AG04449 (cell line): ENCODE data around the gene AS3MT.
"Not testable (repeated sequence)": the region's sequence is repeated elsewhere in the genome, so short reads cannot be mapped to it uniquely, and the experiment has no call there.

Experiments
- CTCF ChIA-PET: fragments of 350-600 bp; formaldehyde crosslinking; extraction: SDS; loops from one replicate; lab custom pipeline; 2021; ENCODE audit warnings: antibody characterized with exemption; lab: Yijun Ruan, JAX
- POLR2A ChIA-PET: fragments of 400-600, 350-600 bp; formaldehyde crosslinking; extraction: SDS; loops from one replicate; lab custom pipeline; 2020; ENCODE audit warnings: antibody characterized with exemption, inconsistent platforms; lab: Yijun Ruan, JAX
- DNase-seq: peaks from one replicate; pipeline ENCODE4 v3.0.0-alpha.2; 2010; ENCODE audit warnings: low read depth, low spot score
- H3K4me3 ChIP-seq: 2 replicates; pipeline ENCODE4 v1.5.1; 2011; ENCODE audit warnings: low read depth, mild to moderate bottlenecking, control low read depth, low read length
- CTCF ChIP-seq: IDR thresholded peaks from one replicate; pipeline ENCODE4 v1.5.1; 2011; ENCODE audit warnings: mild to moderate bottlenecking, moderate library complexity, low read length, control low read depth, inconsistent platforms; ENCODE audit not compliant: insufficient read depth; ENCODE audit errors: missing control alignments

The AS3MT gene

GRCh38 chr10:102919992-102920739 is 50.9 kb downstream of the AS3MT start:
- TF ChIP-seq CTCF = no peak
- no peak for DNase-seq
- POLR2A ChIA-PET = interaction anchor here (0.6 kb wide), 2 partner anchors 267 to 385 kb away, joined by 3 read pairs; no protein-coding TSS in a partner anchor
- CTCF ChIA-PET = interaction anchor here (0.7 to 12.3 kb wide), 8 partner anchors 18 to 417 kb away, joined by 3 to 475 read pairs (median 4); no protein-coding TSS in a partner anchor
- peak overlapping the region; percentile 99 for H3K4me3 ChIP-seq

GRCh38 chr10:102923601-102924000 is 54.3 kb downstream of the AS3MT start:
- no peak for DNase-seq
- TF ChIP-seq CTCF = no peak
- POLR2A ChIA-PET = no interaction called here
- CTCF ChIA-PET = interaction anchor here (0.9 to 1.0 kb wide), 2 partner anchors 14 to 411 kb away, joined by 4 read pairs; no protein-coding TSS in a partner anchor
- no peak overlapping the region for H3K4me3 ChIP-seq

GRCh38 chr10:102926842-102927241 is 57.6 kb downstream of the AS3MT start:
- H3K4me3 ChIP-seq = no peak overlapping the region
- DNase-seq = no peak
- ChIA-PET POLR2A (no interaction called here), CTCF (interaction anchor here (1.5 kb wide), 2 partner anchors 9 to 135 kb away, joined by 5 to 7 read pairs; partner anchors contain the start of gene CNNM2)
- no peak for TF ChIP-seq CTCF

- CTCF ChIA-PET = no interaction called here
- no peak for DNase-seq
- POLR2A ChIA-PET = no interaction called here
- no peak overlapping the region for H3K4me3 ChIP-seq
- TF ChIP-seq CTCF = no peak
These were observed 58.2 kb downstream of the AS3MT start for GRCh38 chr10:102927311-102928010.

GRCh38 chr10:102928442-102928841 is 59.2 kb downstream of the AS3MT start:
- H3K4me3 ChIP-seq, DNase-seq: not testable (repeated sequence)
- POLR2A ChIA-PET = interaction anchor here (0.6 kb wide), 1 partner anchor 24 kb away, joined by 3 read pairs; no protein-coding TSS in a partner anchor
- CTCF ChIA-PET = interaction anchor here (0.7 kb wide), 1 partner anchor 236 kb away, joined by 3 read pairs; no protein-coding TSS in a partner anchor

GRCh38 chr10:102930720-102931119 is 61.5 kb downstream of the AS3MT start:
- POLR2A ChIA-PET = no interaction called here
- no peak for DNase-seq
- CTCF ChIA-PET = interaction anchor here (0.6 kb wide), 1 partner anchor 310 kb away, joined by 3 read pairs; no protein-coding TSS in a partner anchor

More at GRCh38 chr10:102930720-102931119, 61.5 kb downstream of the AS3MT start:
- H3K4me3 ChIP-seq = no peak overlapping the region
- TF ChIP-seq CTCF = no peak
